Right lobe of liver (tissue), 6 donors: ENCODE data around the gene LRRC40. TPM values are rescaled to one million over a fixed set of nuclear protein-coding genes. Genes with fewer than 3 reads are reported as not detected.
"Not testable (repeated sequence)": the region's sequence is repeated elsewhere in the genome, so short reads cannot be mapped to it uniquely, and the experiment has no call there.

Experiments
- ATAC-seq, 4 donors: fragments of 200-7000 bp; cut with Tn5 transposase; one replicate each; pipeline ENCODE4 v1.9.1; 2020; ENCODE audit warnings: mild to moderate bottlenecking in 4 of 4, moderate library complexity in 4 of 4
- DNase-seq, 3 donors: peaks; one replicate each; pipeline ENCODE4 v3.0.0-alpha.2; 2020
- H3K27ac ChIP-seq, 3 donors: fragments of 200-600 bp; one replicate each; pipeline ENCODE4 v1.8.0; 2022
- H3K27me3 ChIP-seq, 2 donors: fragments of 200-600 bp; one replicate each; pipeline ENCODE4 v1.8.0; 2022
- H3K36me3 ChIP-seq, 4 donors: fragments of 200-600 bp; sonication (generic) in 1 of 4; one replicate each; pipeline versions ENCODE4 v1.5.1 to v1.8.0; 2017 to 2022; ENCODE audit warnings: control low read depth in 1 of 4
- H3K4me1 ChIP-seq, 4 donors: fragments of 200-600 bp; sonication (generic) in 1 of 4; one replicate each; pipeline versions ENCODE4 v1.5.1 to v1.8.0; 2017 to 2022; ENCODE audit warnings: control low read depth in 1 of 4
- H3K4me3 ChIP-seq, 3 donors: fragments of 200-600 bp; one replicate each; pipeline ENCODE4 v1.8.0; 2022
- H3K9me3 ChIP-seq, 4 donors: fragments of 200-600 bp; sonication (generic) in 1 of 4; one replicate each; pipeline versions ENCODE4 v1.5.1 to v1.8.0; 2017 to 2022; ENCODE audit warnings: control low read depth in 1 of 4
- CTCF ChIP-seq, 4 donors: fragments of 200-600 bp in 3 of 4; fragments of 450-650 bp in 1 of 4; IDR thresholded peaks; one replicate each; pipeline versions ENCODE4 v1.5.1 to v1.8.0; 2016 to 2022; ENCODE audit warnings: antibody characterized with exemption in 4 of 4, mild to moderate bottlenecking in 2 of 4
- POLR2A ChIP-seq: fragments of 450-650 bp; IDR thresholded peaks from one replicate; pipeline ENCODE4 v1.6.1; 2017; ENCODE audit warnings: antibody characterized with exemption, mild to moderate bottlenecking
- WGBS: methylation state at CpG from one replicate; pipeline ENCODE4 v1.1.6; 2018; ENCODE audit warnings: low coverage, low lambda C conversion rate; ENCODE audit not compliant: insufficient coverage; ENCODE audit errors: missing lambda C conversion rate; 5-methylcytosine and 5-hydroxymethylcytosine counted together
- intact Hi-C, 2 donors: fragments of 100-400 bp; cut with DNase I; formaldehyde crosslinking; loops; one replicate each; pipeline versions ENCODE4 v1.11.2 to v1.14.1; 2022
- total RNA-seq, 6 experiments: library from RNA; depleted of rRNA in 2 of 6; stranded (reverse); fragments of >200 nt in 2 of 6; fragmentation: NEBNext Ultra II Directional in 3 of 6; extraction: Animal tissue kit (Norgen Biotek cat#: 25700) in 3 of 6; gene quantifications; one replicate each; pipeline versions ENCODE4 v1.1.0 to v1.2.4, GENCODE V29; 2016 to 2023
- donor health status: DM: no; HTN: yes; CAD: no.
- donor health status: DM: no; HTN: no; CAD: no.
- donor health status: DM: no; HTN: no; CAD: no.
- donor health status: DM: no; HTN: yes; CAD: no.
- donor health status: DM: no; HTN: yes; CAD: no.

The LRRC40 gene
- total RNA-seq, 6 experiments from 2014 or later: 8.9 to 15.3 (median 9.9) TPM

GRCh38 chr1:70200065-70200464 lies 5.3 kb downstream of the LRRC40 start:
- 98% methylated on average over 4 of the region's 4 CpGs for WGBS
- TF ChIP-seq POLR2A (no peak), CTCF (IDR thresholded peaks at IDR 0.05) (no peak)
- Histone ChIP-seq H3K27me3 (no peaks in the 10 kb centered on the region), H3K36me3 (no peaks in the 10 kb centered on the region), H3K4me3 (no peak overlapping the region), H3K4me1 (peaks cover 0 to 15% (median 4%) of the 10 kb centered on the region in 4 donors), H3K27ac (no peak overlapping the region), H3K9me3 (no peaks in the 10 kb centered on the region)
- no peak for ATAC-seq
- intact Hi-C loops: no loop called here
- DNase-seq: no peak

- Histone ChIP-seq H3K27ac (no peak overlapping the region), H3K36me3 (no peaks in the 10 kb centered on the region), H3K27me3 (no peaks in the 10 kb centered on the region), H3K4me1 (peaks cover 0 to 5% (median 0%) of the 10 kb centered on the region in 4 donors), H3K4me3 (no peak overlapping the region), H3K9me3 (no peaks in the 10 kb centered on the region)
- ATAC-seq (no peak), DNase-seq (no peak)
- TF ChIP-seq CTCF (IDR thresholded peaks at IDR 0.05) (no peak), POLR2A (no peak)
- intact Hi-C loops: no loop called here
- WGBS: 95% methylated on average over 3 of the region's 3 CpGs
Observed at GRCh38 chr1:70196333-70196732, 9.0 kb downstream of the LRRC40 start.

GRCh38 chr1:70195342-70195741 lies 10.0 kb downstream of the LRRC40 start:
- 88% methylated on average over 1 of the region's 4 CpGs for WGBS
- Histone ChIP-seq H3K27me3 (no peaks in the 10 kb centered on the region), H3K36me3 (no peaks in the 10 kb centered on the region), H3K4me1 (peaks cover 0 to 5% (median 0%) of the 10 kb centered on the region in 4 donors), H3K9me3 (no peaks in the 10 kb centered on the region), H3K4me3 (no peak overlapping the region), H3K27ac (no peak overlapping the region)
- intact Hi-C loops: no loop called here
- ATAC-seq (no peak), DNase-seq (no peak)
- TF ChIP-seq CTCF (IDR thresholded peaks at IDR 0.05) (no peak), POLR2A (no peak)

- Histone ChIP-seq H3K4me3 (no peak overlapping the region), H3K9me3 (no peaks in the 10 kb centered on the region), H3K27ac (no peak overlapping the region), H3K4me1 (peaks cover 0 to 5% (median 0%) of the 10 kb centered on the region in 4 donors), H3K36me3 (no peaks in the 10 kb centered on the region), H3K27me3 (no peaks in the 10 kb centered on the region)
- DNase-seq (no peak), ATAC-seq (no peak)
- no peak for TF ChIP-seq CTCF (IDR thresholded peaks at IDR 0.05)
- TF ChIP-seq POLR2A: no peak
- intact Hi-C loops: no loop called here
Observed at GRCh38 chr1:70194601-70195000, 10.8 kb downstream of the LRRC40 start.

GRCh38 chr1:70192446-70192845 lies 12.9 kb downstream of the LRRC40 start:
- H3K4me3 ChIP-seq, H3K4me1 ChIP-seq, H3K36me3 ChIP-seq, intact Hi-C loops, H3K27me3 ChIP-seq, ATAC-seq, DNase-seq, H3K27ac ChIP-seq, H3K9me3 ChIP-seq: not testable (repeated sequence)
